SU-DHL-6 (cell line): ENCODE measurements around the gene STAU1.

ENCODE experiments used
- H2AFZ ChIP-seq: fragments of 200-600 bp; sonication (generic); 2 replicates; pipeline ENCODE4 v1.6.1; 2014; ENCODE audit warnings: low read depth, mild to moderate bottlenecking, moderate library complexity, mixed read lengths, antibody characterized with exemption, low read length; ENCODE audit not compliant: severe bottlenecking
- H3F3A ChIP-seq: fragments of 200-600 bp; shearing (Covaris generic); 2 replicates; pipeline ENCODE4 v1.6.0; 2016; ENCODE audit warnings: antibody characterized with exemption, mild to moderate bottlenecking; ENCODE audit not compliant: insufficient read depth
- H3K27ac ChIP-seq: fragments of 200-600 bp; sonication (generic); 2 replicates; pipeline ENCODE4 v1.5.1; 2016; ENCODE audit warnings: low read depth, mild to moderate bottlenecking, low read length, moderate library complexity, mixed read lengths
- H3K27me3 ChIP-seq: fragments of 200-600 bp; sonication (generic), shearing (Covaris generic); 2 replicates; pipeline ENCODE4 v1.6.0; 2014; ENCODE audit warnings: mild to moderate bottlenecking, low read length
- H3K36me3 ChIP-seq: fragments of 200-600 bp; sonication (generic); 2 replicates; pipeline ENCODE4 v1.6.1; 2014; ENCODE audit warnings: mild to moderate bottlenecking, low read length, mixed read lengths
- H3K4me2 ChIP-seq: fragments of 300-600, 200-600 bp; shearing (Covaris generic), sonication (generic); 2 replicates; pipeline ENCODE4 v1.6.0; 2014; ENCODE audit warnings: low read length, low read depth, mild to moderate bottlenecking; ENCODE audit not compliant: poor library complexity, severe bottlenecking
- H3K4me3 ChIP-seq: fragments of 200-600 bp; sonication (generic); 2 replicates; pipeline ENCODE4 v1.5.1; 2014; ENCODE audit warnings: antibody characterized with exemption, low read length, mild to moderate bottlenecking, mixed read lengths; ENCODE audit not compliant: insufficient read depth, poor library complexity, severe bottlenecking
- H3K79me2 ChIP-seq: fragments of 200-600 bp; sonication (generic); 2 replicates; pipeline ENCODE4 v1.6.1; 2014; ENCODE audit warnings: mild to moderate bottlenecking, low read length, moderate library complexity; ENCODE audit not compliant: insufficient read depth
- H3K9ac ChIP-seq: fragments of 200-600 bp; sonication (generic); 2 replicates; pipeline ENCODE4 v1.7.0; 2014; ENCODE audit warnings: mild to moderate bottlenecking, low read length
- H3K9me2 ChIP-seq: fragments of 200-600 bp; sonication (generic); replicated peaks from 2 replicates; pipeline ENCODE4 v1.6.1; 2014; ENCODE audit warnings: low read length; ENCODE audit not compliant: insufficient read depth
- H3K9me3 ChIP-seq: fragments of 200-600 bp; sonication (generic); 2 replicates; pipeline ENCODE4 v1.6.1; 2014; ENCODE audit warnings: low read length, mixed read lengths; ENCODE audit not compliant: insufficient read depth
- H4K20me1 ChIP-seq: fragments of 200-600 bp; sonication (generic); 2 replicates; pipeline ENCODE4 v1.6.1; 2014; ENCODE audit warnings: low read depth, mild to moderate bottlenecking, antibody characterized with exemption, low read length, moderate library complexity, mixed read lengths
- EZH2phosphoT487 ChIP-seq: fragments of 200-600 bp; sonication (generic), shearing (Covaris generic); conservative IDR thresholded peaks from 2 replicates; pipeline ENCODE4 v1.6.1; 2018; ENCODE audit warnings: mild to moderate bottlenecking, antibody characterized with exemption, low read length, moderate library complexity, mixed read lengths
- TF ChIP-seq, protein P1 (sequence below): fragments of 200-600 bp; sonication (generic); IDR thresholded peaks from one replicate; pipeline ENCODE4 v1.5.1; 2017; ENCODE audit warnings: antibody characterized with exemption, mild to moderate bottlenecking, low read length, moderate library complexity; ENCODE audit not compliant: insufficient read depth, poor library complexity, severe bottlenecking

STAU1 gene

GRCh38 chr20:49104365-49104648, 83.8 kb downstream of the STAU1 start:
- no peaks in the 10 kb centered on the region for H3K79me2 ChIP-seq
- no peaks in the 10 kb centered on the region for H3K9me2 ChIP-seq
- H3K27me3 ChIP-seq, result no peaks in the 10 kb centered on the region
- peaks cover 18% of the 10 kb centered on the region; the same call in 1 of the 2 replicates for H3K36me3 ChIP-seq
- no peak for TF ChIP-seq EZH2phosphoT487
- TF ChIP-seq, protein P1, sequence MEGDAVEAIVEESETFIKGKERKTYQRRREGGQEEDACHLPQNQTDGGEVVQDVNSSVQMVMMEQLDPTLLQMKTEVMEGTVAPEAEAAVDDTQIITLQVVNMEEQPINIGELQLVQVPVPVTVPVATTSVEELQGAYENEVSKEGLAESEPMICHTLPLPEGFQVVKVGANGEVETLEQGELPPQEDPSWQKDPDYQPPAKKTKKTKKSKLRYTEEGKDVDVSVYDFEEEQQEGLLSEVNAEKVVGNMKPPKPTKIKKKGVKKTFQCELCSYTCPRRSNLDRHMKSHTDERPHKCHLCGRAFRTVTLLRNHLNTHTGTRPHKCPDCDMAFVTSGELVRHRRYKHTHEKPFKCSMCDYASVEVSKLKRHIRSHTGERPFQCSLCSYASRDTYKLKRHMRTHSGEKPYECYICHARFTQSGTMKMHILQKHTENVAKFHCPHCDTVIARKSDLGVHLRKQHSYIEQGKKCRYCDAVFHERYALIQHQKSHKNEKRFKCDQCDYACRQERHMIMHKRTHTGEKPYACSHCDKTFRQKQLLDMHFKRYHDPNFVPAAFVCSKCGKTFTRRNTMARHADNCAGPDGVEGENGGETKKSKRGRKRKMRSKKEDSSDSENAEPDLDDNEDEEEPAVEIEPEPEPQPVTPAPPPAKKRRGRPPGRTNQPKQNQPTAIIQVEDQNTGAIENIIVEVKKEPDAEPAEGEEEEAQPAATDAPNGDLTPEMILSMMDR, result no peak
- no peak overlapping the region for H2AFZ ChIP-seq
- no peak overlapping the region for H3K4me2 ChIP-seq
- no peaks in the 10 kb centered on the region for H4K20me1 ChIP-seq
- H3K9ac ChIP-seq, result no peak overlapping the region
- no peak overlapping the region for H3K27ac ChIP-seq
- H3F3A ChIP-seq, result peaks cover 40% of the 10 kb centered on the region
- H3K9me3 ChIP-seq, result no peaks in the 10 kb centered on the region
- no peak overlapping the region for H3K4me3 ChIP-seq

- no peak overlapping the region for H2AFZ ChIP-seq
- no peaks in the 10 kb centered on the region for H3K9me2 ChIP-seq
- H3K9me3 ChIP-seq, result no peaks in the 10 kb centered on the region
- H3K9ac ChIP-seq, result no peak overlapping the region
- no peak overlapping the region for H3K4me2 ChIP-seq
- H3K4me3 ChIP-seq, result no peak overlapping the region
- H3K79me2 ChIP-seq, result peaks cover 2% of the 10 kb centered on the region; the same call in 1 of the 2 replicates
- TF ChIP-seq, protein P1, result no peak
- no peak for TF ChIP-seq EZH2phosphoT487
- no peak overlapping the region for H3K27ac ChIP-seq
- no peaks in the 10 kb centered on the region for H4K20me1 ChIP-seq
- H3K36me3 ChIP-seq, result peaks cover 21% of the 10 kb centered on the region; the same call in 1 of the 2 replicates
- no peaks in the 10 kb centered on the region for H3K27me3 ChIP-seq
- peaks cover 37% of the 10 kb centered on the region for H3F3A ChIP-seq
Measured at GRCh38 chr20:49103647-49104364, 84.3 kb downstream of the STAU1 start.

DNA sequence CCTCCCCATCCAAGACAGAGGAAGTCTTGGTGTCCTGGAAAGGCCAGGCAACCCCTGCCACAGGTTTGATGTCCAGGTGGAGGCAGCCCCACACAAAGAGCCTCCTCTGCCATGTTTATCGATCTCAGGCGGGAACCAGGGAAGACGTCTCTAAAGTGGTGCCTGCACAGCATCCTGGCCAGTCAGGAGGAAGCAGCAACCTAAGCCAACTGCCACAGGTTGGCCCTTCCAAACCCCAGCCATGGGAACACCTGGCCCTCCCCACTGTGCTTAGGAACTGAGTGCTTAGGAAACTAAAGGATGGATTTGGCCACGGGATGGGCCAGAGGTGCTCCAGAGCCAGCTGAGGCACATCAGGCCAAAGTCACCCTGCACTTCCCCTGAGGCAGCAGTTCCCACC, 85.1 kb downstream of the STAU1 start:
- no peak overlapping the region for H3K4me3 ChIP-seq
- peaks cover 5% of the 10 kb centered on the region; the same call in 1 of the 2 replicates for H3K79me2 ChIP-seq
- TF ChIP-seq, protein P1, result no peak
- no peak for TF ChIP-seq EZH2phosphoT487
- no peaks in the 10 kb centered on the region for H3K9me2 ChIP-seq
- no peak overlapping the region for H3K27ac ChIP-seq
- no peaks in the 10 kb centered on the region for H3K27me3 ChIP-seq
- H3K36me3 ChIP-seq, result peaks cover 28% of the 10 kb centered on the region
- H3K9ac ChIP-seq, result no peak overlapping the region
- peaks cover 32% of the 10 kb centered on the region; the same call in 1 of the 2 replicates for H3F3A ChIP-seq
- H3K9me3 ChIP-seq, result no peaks in the 10 kb centered on the region
- no peak overlapping the region for H3K4me2 ChIP-seq
- no peak overlapping the region for H2AFZ ChIP-seq
- H4K20me1 ChIP-seq, result no peaks in the 10 kb centered on the region
